Right hindlimb (tissue), 1 donor: ENCODE results near the gene LYPD4.
"Not testable (repeated sequence)": the region's sequence is repeated elsewhere in the genome, so short reads cannot be mapped to it uniquely, and the experiment has no call there.

Source experiments
- DNase-seq: peaks from one replicate; pipeline ENCODE4 v3.0.0-alpha.2; 2018

Gene LYPD4, protein sequence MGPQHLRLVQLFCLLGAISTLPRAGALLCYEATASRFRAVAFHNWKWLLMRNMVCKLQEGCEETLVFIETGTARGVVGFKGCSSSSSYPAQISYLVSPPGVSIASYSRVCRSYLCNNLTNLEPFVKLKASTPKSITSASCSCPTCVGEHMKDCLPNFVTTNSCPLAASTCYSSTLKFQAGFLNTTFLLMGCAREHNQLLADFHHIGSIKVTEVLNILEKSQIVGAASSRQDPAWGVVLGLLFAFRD

DNA sequence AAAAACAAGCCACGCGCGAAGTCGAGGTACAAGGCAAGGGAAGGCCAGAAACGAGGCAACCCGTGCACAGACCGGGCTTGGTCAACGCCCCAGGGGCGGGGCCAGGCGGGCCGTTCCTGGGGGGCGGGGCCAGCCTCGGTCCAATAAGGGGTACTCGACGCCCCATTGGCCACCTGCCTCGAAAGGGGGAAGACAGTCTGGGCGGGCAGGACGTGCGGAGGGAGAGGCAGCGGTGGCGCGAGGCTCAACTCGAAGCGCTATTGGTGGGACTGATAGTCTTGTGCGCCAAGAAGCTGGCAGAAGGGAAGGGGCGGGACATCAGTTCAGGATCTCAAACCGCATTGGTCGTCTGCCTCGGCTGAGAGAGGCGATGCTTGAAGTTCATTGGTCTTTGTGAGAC is at the start of gene LYPD4:
Gene LYPD4 (minus strand): TSS at position 83 of the 400 bp plus-strand sequence. CDS start 5,398 bp downstream, outside the sequence.
- no peak for DNase-seq

DNA sequence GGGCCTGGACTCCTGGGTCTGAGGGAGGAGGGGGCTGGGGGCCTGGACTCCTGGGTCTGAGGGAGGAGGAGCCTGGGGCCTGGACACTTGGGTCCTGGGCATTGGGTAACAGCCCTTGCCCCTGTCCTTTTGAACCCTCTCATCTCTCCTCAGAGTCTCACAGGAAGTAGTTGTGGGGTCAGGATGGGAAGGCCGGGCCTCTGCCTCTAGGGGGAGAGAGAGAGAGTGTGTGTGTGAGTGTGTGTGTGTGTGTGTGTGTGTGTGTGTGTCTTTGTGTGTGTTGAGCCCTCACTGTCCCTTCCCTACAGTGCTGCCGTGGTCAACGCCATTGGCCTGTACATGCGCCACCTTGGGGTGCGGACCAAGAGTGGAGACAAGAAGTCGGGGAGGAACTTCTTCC is 49.4 kb upstream of the LYPD4 start:
- no peak for DNase-seq

DNA sequence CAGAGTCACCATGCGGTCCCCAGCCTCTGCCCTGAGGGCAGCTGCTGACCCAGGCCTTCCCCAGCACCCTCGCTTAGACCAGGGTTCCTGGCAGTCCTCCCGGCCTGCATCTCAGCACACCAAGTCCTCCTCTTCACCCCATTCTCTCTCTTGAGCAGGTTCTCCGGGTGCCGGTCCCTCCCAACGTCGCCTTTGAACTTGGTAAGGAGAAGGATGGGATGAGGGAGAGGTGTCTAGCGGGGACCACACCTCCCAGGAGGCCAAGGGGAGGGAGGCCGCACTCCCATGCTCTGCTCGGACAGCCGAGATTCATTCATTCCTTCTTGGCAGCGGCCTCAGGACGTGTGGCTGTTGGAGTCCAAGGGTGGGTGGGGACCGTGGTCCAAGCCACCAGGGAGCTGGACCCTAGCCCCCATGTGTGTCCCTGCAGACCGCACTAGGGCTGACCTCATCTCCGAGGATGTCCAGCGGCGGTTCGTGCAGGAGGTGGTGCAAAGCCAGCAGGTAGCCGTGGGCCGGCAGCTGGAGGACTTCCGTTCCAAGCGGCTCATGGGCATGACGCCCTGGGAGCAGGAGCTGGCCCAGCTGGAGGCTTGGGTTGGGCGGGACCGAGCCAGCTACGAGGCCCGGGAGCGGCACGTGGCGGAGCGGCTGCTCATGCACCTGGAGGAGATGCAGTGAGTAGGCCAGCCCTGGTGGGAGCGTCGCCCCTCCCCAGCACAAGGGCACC is 47.9 kb upstream of the LYPD4 start:
- DNase-seq: no peak

DNA sequence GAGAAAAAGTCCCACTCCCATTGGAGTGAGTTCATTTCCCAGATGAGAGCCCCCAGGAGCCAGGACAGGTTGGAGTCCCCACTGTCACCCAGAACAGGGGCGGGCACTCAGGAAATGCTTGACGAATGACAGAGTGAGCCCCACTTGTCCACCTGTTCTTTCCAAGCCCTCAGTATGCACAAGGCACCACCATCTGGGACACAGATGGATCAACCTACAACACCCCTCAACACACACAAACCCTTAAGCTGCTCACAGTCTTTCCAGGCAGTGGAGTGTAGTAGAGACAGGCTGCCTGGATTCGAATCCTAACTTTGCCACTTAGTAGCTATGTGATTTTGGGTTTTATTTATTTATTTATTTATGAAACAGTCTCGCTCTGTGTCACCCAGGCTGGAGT is 46.5 kb upstream of the LYPD4 start:
- no peak for DNase-seq

DNA sequence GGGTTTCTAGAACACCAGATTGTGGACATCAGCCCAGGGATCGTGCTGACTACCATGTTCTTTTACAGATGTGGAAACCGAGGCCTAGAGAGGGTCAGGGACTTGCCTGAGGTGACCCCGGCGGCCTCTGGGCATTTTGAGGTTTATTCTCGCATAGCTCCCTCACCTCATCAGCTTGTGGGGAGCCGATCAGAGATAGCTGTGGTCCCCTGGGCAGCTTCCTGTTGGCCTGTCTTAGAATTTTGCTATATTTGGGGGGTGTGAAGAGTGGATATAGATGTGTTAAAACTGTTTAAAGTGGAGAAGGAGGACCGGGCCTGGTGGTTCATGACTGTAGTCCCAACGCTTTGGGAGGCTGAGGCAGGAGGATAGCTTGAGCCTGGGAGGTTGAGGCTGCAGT is 45.4 kb upstream of the LYPD4 start:
- DNase-seq: no peak

DNA sequence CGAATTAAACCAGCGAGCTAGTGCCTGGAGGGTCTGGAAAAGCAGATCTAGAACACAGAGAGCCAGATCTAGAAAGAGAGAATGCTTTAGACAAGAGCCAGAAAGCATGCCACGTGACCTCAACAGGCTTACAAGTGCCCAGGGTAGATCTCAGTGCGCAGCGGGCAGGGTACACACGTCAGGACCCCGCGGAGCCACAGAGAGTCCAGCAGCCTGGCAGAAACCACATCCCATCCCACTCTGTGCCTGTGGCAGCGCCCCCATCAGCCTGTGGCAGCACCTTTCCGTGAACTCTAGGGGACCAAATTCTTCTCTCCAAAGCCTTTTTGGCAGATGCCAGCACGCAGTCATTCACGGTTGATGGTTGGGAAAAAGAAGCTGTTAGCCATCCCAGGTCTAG is 44.4 kb upstream of the LYPD4 start:
- no peak for DNase-seq

DNA sequence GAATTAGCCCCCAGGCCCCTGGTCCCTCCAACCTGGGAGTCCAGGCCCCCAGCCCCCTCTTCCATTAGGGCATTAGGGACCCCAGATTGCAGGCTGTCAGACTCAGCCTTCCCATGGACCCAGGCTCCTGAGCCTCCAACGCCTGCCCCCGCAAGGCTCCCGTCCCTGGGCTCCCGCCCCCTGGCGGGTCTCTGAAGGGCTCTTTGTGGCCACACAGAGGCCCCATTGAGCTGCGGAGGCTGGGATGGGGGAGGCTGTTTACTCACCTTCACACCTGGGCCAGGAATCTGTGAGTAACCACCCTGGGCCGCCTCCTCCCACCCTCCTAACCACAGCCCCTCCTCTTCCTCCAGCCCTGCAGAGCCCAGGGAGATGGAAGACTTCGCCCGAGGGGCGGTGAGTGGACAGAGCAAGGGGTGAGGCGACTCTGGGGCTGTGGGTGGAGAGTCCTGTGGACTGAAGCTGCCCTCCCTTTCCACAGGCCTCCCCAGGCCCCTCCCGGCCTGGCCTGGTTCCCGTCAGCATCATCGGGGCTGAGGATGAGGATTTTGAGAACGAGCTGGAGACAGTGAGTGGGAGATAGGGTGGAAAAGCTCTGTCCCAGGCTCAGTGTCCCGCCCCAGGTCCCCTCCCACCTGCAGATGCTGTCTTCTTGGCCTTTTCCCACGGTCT is 43.4 kb upstream of the LYPD4 start:
- DNase-seq: peak; percentile 70

DNA sequence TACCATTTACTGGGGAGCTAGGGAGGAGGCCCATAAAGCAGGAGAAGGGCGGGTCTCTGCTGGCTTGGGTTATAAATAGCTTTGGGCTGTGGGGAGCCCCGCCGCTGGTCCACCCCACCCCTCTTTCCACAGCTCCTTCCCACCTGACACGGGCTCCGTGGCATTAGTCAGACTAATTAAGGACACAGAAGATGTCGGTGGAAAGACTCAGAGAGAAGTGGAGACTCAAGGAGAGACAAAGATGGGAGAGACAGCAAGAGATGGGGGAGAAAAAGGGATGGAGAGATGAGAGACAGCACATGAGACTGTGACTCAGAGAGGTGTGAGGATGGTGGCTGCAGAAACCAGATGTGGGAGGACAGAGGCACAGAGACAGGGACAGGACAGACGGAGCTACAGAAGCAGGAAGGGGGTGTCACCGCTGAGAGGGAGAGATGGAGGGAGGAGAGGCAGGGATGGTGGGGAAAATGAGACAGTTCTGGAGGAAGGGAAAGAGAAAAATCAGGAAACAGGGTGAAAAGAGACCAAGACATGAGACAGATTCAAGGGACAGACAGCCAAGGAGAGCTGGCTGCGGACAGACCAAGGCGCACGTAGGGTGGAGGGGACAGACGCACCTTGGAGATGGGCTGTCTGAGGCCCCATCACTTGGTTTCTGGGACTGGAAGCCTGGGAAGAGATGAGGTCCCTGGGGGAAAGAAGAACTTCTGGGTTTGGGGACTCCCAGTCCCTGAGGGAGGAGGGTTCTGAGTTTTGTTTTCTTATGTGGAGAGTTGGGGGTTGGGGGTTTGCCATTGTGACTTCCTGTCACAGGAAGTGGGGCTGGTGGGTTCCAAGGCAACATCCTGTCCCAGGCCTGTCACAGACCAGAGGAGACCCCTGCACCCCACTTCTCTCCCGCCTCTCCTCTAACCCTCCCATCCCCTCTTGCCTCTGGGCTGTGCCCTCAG is 42.6 kb upstream of the LYPD4 start:
- DNase-seq: no peak

DNA sequence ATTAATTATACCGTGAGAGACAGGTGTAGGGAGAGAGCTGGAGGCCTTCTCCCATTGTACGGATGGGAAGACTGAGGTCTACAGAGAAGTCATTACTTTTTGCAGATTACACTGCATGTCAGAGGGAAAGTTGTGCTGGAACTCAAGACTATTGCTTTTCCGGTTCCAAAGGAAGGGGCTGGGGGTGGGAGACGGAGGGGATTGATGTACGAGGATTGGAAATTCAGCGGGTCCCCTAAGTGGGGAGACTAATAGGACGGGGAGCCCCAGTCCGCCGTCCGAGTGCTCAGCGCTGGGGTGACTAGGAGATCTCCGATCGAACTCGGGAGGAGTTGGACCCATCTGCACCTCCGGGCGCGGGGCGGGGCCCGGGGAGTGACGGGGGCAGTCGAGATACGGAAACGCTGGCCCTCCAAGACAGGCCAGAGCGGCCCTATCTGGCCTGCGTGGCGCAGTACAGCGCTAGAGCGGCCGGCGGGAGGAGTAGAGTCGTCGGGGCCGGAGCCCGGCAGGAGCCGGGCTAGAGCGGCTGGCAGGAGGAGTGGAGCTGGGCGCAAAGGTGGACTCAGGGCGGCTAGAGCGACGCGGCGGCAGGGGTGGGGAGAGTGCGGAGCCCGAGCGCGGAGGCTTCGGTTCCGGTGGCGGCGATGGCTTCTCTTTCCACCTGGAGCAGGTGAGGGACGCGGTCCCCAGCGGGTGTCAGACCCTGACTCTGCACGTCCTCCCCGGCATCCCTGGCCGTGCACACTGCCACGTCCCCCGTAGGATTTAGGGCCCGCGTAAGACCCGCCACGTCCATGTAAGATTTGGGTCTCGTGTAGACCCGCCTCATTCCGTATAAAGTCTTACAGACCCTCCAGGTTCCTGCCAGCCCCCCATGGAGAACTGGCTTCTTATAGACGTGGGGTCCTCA is 39.6 kb upstream of the LYPD4 start:
- peak; percentile 97 for DNase-seq

DNA sequence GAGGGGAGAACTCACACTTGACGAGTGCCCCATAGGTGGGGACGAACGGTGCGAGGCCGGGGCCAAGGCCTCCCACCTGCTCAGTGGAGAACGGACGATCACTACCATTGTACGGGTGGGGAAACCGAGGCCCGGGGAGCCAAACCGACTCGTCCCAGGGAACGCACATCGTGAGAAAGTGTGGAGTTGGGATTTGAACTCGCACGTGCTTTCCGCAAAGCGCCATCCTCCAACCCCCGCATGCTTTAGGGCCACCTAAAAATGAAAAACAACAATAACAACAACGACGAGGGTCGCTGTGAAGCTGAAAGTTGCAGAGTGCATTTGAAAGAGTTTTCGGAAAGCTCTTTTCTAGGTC is 39.0 kb upstream of the LYPD4 start:
- DNase-seq: no peak

DNA sequence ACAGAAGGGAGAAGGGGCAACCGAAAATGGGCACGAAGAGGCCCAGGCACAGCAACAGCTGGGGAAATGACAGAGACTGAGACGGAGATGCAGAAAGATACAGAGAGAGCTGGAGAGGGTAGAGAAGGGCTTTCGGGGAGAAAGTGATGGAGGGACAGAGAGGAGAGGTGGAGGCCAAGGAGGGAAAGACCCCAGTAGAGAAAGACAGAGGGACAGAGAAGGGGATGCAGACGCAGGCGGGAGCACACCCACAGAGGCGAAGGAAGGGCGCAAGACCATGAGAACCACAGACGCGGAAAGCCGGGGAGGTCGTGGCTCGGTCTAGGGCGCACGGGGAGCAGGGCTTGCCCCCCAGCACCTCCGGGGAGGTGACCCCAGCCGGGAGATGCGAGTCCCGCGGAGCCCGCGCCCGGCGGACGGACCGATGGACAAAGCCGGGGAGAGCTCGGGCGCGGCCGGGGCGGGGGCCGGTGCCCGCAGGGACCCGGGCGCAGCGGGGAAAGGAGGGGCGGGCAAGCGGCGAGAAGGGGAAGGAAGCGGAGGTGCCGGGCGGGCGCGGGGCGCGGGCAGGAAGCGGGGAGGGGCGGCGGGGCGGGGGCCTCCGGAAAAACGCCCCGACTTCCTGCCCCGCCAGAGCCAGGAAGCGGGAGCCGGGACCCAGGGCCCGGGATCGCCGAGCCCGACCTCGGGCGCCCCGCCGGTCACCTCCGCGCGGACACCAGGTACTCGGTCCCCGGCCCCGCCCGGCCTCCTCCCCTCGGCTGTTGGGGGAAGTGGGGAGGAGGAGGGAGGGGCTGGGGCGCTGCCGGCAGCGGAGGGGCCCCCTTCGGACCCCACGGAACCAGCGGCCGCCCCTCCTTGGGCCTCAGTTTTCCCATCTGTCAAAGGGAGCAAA is 38.3 kb upstream of the LYPD4 start, which contains the start of gene ARHGEF1:
Gene ARHGEF1 (plus strand): TSS at position 617 of the 895 bp plus-strand sequence. CDS start 4,899 bp downstream, outside the sequence.
- peak; percentile 57 for DNase-seq

DNA sequence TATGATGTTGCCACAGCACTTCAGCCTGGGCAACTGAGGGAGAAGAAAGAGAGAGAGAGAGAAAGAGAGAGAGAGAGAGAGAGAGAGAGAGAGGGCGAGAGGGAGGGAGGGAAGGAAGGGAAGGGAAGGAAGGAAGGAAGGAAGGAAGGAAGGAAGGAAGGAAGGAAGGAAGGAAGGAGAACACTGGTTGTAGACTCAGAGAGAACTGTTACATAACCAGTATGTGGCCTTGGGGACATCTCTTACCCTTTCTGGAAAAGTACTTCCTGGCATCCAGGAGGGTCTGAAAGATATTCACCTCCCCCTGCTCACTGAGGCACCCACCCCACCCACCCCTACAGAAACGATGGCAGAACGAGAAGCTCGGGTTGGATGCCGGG is 35.8 kb upstream of the LYPD4 start:
- DNase-seq: no peak

DNA sequence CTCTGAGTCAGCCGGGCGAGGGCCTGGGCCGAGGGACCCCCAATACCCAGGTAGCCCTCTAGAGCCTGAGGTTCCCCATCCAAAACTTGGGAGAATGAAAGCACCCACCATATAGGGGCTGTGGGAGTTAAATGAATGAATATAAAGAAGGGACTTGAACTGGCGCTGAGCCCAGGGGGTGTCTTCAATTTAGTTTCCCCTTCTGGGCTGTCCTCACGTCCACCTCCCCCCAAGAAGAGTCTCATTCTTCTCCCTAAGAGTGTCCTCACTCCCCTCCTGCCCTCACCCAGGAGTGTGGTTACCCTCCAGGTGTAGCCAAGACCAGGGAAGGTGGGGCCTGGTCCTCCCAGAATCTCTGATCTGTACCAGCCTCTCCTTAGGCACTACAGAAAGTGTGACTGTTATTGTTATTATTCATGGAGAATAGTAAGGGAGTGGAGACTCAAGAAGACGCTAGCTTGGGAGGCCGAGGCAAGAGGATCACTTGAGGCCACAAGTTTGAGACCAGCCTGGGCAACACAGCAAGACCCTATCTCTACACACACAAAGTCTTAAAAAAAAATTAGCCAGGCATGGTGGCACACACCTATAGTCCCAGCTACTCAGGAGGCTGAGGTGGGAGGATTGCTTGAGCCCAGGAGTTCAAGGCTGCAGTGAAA is 35.3 kb upstream of the LYPD4 start:
- DNase-seq: no peak

DNA sequence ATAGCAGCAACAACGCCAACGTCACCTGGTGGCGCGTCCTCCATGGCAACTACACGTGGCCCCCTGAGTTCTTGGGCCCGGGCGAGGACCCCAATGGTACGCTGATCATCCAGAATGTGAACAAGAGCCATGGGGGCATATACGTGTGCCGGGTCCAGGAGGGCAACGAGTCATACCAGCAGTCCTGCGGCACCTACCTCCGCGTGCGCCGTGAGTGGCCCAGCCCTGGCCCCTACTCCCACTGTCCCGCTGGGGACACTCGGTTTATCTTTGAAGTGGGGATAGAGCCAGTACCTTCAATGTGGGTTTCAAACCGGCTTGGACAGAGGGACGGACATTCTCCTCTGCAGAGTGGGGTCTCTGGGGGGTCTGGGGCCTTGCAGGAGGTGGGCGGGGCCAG is 34.6 kb upstream of the LYPD4 start:
- DNase-seq: no peak

DNA sequence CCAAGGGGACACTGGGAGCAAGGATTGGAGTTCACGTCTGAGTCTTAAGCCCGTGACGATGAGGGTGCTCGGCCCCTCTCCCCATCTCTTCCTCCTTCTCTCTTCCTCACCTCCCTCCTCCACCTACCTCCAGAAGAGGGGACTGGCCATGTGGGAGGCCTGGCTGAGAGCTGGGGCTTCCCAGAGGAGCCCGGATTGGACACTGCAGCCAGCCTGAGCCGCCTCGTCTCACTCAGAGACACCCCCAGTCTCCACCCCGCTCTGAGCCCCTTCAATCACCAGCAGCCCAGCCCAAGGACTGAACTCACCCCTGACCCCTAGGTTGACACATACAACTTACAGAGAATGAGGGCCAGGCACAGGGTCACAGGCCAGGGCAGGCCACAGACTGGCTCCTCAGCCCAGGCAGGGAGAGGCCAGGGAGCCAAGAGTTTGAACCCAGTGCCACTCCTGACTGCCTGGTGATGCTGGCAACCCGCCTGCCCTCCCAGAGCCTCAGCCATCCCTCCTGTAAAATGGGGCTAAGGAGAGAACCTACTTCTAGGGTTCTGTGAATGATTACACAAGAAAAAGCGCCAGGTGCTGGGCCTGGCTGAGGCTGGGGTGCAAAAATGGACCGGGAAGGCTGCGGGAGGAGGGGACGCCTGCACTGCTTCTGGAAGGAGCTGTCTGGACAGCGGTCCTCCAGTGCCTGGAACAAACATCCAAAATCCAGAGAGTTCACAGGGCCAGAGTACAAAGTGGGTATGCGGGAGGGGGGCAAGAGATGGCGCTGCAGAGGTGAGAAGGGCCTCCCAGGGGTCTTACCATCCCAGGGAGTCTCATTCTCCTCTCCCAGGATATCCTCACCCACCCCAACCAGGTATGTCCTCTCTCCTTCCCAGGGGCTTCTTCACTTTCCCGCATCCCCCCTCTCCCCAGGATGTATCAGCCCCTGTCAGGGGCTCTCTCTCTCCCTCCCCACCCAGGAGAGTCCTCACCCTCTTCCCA is 33.7 kb upstream of the LYPD4 start:
- DNase-seq: no peak

DNA sequence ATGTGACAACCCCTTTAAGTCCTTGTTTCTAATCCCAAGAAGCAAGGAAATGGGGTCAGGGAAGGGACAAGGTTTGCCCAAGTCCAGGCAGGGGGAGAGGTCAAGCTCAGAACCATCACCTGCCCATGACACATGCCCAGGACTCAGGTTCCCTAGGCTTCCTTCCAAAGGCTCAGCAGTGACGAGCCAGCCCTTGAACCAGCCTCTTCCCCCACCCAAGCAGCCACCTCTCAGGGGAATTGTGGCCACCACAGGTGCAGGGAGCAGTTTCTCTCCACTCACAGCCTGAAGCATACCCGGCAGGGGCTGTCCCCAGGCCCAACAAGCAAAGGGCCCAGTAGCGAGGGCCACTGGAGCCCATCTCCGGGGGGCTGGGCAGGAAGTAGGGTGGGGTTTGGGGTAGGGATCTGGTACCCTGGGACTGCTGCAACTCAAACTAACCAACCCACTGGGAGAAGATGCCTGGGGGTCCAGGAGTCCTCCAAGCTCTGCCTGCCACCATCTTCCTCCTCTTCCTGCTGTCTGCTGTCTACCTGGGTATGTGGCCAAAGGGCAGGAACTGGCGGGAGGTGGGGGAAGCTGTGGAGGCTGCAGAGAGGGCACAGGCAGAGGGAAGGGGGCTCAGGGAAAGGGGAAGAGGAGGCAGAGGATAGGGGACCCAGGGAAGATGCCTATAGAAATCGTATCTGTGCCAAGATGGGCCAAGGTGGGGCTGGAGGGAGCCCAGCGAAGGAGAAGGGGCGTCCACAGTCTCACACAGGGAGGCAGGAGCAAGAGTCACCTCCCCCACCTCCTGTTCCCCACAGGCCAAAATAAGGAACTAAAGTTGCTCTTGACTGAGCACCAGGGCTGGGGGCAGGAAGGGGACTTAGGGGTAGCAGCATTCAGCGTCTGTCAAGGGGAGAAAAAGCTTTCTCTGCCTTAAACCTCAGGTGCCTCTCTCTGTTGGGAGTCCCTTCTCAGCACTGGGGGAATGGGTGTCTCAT is 32.7 kb upstream of the LYPD4 start, which contains the start of gene CD79A:
Gene CD79A (plus strand): TSS at position 433 of the 986 bp plus-strand sequence. CDS start 26 bp downstream, at position 459.
- DNase-seq: no peak

DNA sequence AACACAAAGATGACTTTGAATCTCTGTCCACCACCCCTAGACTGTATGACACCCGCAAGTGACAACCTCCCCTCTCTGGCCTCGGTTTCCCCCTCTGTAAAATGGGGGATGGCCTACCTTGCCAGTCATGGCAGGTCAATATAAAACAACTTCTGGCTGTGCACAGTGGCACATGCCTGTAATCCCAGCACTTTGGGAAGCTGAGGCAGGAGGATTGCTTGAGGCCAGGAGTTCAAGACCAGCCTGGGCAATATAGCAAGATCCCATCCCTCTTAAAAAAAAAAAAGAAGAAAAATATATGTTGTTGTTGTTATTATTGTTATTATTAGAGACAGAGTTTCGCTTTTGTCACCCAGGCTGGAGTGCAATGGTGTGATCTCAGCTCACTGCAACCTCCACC is 31.5 kb upstream of the LYPD4 start:
- not testable (repeated sequence) for DNase-seq
